ENCODE measurements around the gene CYBC1.

The CYBC1 gene

DNA sequence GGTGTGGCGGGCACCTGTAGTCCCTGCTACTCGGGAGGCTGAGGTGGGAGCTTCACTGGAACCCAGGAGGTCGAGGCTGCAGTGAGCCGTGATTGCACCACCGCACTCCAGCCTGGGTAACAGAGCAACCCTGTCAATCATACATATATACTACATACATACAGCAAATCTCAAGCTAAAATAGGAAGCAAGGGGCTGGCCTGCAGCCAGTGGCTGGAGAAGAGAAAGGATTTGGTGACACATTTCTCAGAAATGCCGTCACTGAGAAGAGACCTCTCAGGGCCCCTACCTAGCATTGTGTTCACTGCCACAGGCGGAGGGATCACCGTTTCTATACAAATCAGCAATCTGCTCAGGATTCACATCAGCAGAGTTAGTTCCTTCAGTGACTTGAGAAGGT is 24.9 kb upstream of the CYBC1 start:
- no peak overlapping the region for H3K4me3 ChIP-seq (ENCODE audit: low read depth, low read length)
- TF ChIP-seq, protein P1, sequence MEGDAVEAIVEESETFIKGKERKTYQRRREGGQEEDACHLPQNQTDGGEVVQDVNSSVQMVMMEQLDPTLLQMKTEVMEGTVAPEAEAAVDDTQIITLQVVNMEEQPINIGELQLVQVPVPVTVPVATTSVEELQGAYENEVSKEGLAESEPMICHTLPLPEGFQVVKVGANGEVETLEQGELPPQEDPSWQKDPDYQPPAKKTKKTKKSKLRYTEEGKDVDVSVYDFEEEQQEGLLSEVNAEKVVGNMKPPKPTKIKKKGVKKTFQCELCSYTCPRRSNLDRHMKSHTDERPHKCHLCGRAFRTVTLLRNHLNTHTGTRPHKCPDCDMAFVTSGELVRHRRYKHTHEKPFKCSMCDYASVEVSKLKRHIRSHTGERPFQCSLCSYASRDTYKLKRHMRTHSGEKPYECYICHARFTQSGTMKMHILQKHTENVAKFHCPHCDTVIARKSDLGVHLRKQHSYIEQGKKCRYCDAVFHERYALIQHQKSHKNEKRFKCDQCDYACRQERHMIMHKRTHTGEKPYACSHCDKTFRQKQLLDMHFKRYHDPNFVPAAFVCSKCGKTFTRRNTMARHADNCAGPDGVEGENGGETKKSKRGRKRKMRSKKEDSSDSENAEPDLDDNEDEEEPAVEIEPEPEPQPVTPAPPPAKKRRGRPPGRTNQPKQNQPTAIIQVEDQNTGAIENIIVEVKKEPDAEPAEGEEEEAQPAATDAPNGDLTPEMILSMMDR (IDR thresholded peaks at IDR 0.05; ENCODE audit: low read depth, low read length): no peak

DNA sequence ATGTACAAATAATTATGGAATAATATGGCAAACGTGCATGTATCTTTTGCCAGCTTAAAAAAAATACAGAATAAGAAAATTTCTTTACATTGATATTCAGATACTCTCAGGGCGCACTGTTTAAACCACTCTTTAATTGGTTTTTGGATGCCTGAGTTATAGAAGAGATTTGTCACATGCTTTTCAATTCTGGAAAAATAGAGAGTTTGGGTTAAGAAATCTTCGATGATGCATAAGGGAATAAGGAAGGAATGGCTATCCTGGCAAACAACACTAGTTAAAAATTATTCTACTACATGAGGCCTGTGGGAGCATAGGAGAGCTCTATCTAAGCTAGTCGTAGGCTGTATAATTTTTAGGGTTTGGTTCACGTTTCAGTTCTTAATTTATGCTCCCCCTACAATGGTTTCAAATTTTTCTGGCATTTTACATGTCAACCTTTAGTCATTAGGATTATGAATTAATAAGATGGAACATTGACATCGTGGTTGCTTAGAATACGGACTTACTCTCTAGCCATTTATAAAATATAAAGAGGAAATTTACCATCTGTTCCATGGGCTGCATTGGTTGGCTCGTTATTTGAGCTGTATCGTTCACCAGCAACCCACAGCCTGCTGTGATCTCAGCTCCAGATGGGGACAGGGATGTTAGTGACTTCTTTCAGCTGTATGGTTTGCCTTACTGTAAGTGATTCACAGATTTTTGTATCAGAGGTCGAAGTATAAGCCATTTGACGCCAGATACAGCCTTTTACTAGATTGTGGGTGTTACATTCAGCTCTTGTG is 23.9 kb upstream of the CYBC1 start:
- TF ChIP-seq, protein P1 (IDR thresholded peaks at IDR 0.05; ENCODE audit: low read depth, low read length): no peak
- H3K4me3 ChIP-seq (ENCODE audit: low read depth, low read length): no peak overlapping the region

DNA sequence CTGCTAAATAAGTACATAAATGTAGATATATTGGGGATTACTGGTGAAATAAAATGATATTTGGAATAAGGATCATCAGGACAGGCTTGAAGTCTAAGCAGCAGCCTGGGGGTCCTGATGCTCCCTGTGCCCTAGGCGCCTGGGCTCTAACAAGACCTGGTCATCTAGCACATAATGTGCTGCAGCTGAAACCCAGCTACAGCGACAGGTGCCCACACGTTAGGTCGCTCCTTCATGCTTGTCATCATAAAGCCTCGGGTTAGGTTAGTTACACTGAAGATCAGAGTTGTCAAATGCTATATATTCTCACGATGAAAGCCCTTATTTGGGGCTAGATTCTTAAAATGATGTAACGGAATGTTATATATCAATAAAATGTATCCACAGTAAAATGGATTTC is 19.5 kb upstream of the CYBC1 start:
- H3K4me3 ChIP-seq (ENCODE audit: low read depth, low read length): no peak overlapping the region
- TF ChIP-seq, protein P1 (IDR thresholded peaks at IDR 0.05; ENCODE audit: low read depth, low read length): no peak

DNA sequence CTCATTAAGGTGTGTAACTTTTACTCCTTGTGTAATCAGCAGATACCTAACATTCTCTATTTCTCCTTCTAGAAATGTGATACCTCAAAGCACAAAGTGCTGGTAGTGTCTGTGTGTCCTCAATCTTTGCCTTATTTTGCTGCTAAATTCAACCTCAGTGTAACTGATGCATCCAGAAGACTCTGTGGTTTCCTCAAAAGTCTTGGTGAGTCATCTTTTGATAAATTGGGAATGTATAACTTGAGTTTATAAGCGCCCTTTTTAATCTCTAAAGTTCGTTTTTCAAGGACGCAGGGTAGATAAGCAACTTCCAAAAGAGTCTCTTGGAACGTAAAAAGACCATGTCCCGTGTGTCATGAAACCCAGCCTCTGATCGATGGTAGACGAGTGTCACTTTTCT is 18.1 kb upstream of the CYBC1 start:
- TF ChIP-seq, protein P1 (IDR thresholded peaks at IDR 0.05; ENCODE audit: low read depth, low read length): no peak
- no peak overlapping the region for H3K4me3 ChIP-seq (ENCODE audit: low read depth, low read length)

DNA sequence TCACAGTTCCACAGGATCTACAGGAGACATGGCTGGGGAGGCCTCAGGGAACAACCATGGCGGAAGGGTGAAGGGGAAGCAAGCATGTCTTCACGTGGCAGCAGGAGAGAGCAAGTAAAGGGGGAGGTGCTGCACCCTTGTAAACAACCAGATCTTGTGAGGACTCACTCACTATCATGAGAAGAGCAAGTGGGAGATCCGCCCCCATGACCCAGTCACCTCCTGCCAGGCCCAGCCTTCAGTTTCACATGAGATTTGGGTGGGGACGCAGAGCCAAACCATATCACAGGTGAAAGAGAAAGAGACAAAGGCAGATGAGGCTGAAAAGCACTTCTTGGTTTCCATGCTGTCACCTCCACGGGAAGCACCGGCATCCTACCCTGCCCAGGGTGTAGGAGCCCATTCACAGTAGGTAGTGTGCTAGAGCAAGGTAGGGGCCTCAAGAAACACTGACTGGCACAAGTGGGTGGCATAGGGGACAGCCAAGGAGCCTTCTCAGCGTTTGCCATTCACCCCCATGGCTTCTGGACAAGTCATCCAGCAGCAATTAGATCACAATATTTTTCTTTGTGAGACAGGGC is 14.6 kb upstream of the CYBC1 start:
- TF ChIP-seq, protein P1 (IDR thresholded peaks at IDR 0.05; ENCODE audit: low read depth, low read length): no peak

DNA sequence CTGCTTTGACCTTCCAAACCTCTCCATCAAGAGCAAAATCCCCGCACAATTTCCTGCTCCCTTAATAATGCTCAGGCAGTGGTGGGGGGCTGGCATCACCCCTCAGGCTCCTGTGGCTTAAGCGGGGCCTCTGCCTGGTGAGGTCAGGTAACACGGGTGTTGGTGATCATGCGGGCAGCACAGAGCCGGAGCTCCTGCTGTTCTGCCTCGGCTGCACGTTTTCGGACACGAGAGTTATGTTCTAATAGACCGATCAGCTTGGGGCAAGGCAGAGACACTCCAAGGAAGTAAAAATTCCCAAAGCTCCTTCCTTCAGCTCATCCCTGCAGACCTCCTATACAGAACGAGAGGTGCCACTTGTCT is 14.0 kb upstream of the CYBC1 start:
- TF ChIP-seq, protein P1 (IDR thresholded peaks at IDR 0.05; ENCODE audit: low read depth, low read length): no peak
- H3K4me3 ChIP-seq (ENCODE audit: low read depth, low read length): no peak overlapping the region

More for the DNA sequence above, 14.6 kb upstream of the CYBC1 start:
- no peak overlapping the region for H3K4me3 ChIP-seq (ENCODE audit: low read depth, low read length)

DNA sequence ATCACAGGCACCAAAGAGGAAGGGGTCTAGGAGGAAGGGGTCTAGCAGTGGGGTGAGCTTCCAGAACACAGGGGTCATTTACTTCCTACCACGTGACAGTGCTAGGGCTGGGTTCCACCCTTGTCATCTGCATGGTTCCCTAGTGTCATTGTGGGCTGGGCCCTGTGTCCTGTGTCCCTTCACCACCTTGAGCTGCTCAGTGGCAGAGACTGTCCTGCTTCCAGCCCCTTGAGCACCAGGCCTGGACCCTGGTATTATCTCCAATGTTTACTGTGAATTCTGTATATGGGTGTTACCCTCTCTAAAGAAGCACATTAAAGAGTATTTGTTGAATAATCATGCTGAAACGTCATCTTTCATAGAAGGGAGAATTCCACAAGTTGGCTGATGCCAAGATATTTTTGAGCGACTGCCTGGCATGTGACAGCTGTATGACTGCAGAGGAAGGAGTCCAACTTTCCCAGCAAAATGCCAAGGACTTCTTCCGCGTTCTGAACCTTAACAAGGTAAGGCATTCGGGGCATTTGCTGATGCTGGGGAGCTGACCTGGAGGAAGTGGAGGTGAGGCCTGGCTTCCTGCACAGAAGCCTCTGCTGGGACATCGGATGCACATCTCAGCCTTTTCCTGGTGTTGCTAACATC is 13.5 kb upstream of the CYBC1 start:
- no peak overlapping the region for H3K4me3 ChIP-seq (ENCODE audit: low read depth, low read length)
- TF ChIP-seq, protein P1 (IDR thresholded peaks at IDR 0.05; ENCODE audit: low read depth, low read length): no peak

Data from WI38 (cell line).